HCT116 (cell line): ENCODE measurements around the gene TENM4. TPM values are rescaled to one million over a fixed set of nuclear protein-coding genes. Genes with fewer than 3 reads are reported as not detected.

Experiments used
- ATAC-seq: fragments of 200-7000 bp; cut with Tn5 transposase; 2 replicates; pipeline ENCODE4 v1.9.1; 2020; ENCODE audit warnings: mild to moderate bottlenecking, moderate library complexity
- BruUV-seq: library from RNA; stranded (reverse); fragments of 400-500 nt; replicated peaks from 2 replicates; lab custom pipeline; 2021; lab: Mats Ljungman, UMichigan
- CTCF ChIA-PET: fragments of 300-600 bp; sonication (Branson Sonifier 250); formaldehyde crosslinking; loops from one replicate; lab custom pipeline; 2021; ENCODE audit warnings: antibody characterized with exemption; lab: Charles Lee
- POLR2A ChIA-PET: fragments of 300-600, 350-600 bp; sonication (Branson Sonifier 250); formaldehyde crosslinking; loops from one replicate; lab custom pipeline; 2021; ENCODE audit warnings: antibody characterized with exemption; lab: Charles Lee
- RAD21 ChIA-PET, 2 experiments: fragments of 300-600 bp; sonication (Branson Sonifier 250); formaldehyde crosslinking; loops; one replicate each; lab custom pipeline; 2023; ENCODE audit warnings: low total read pairs in 2 of 2; ENCODE audit not compliant: uncharacterized antibody in 2 of 2, unreplicated experiment in 2 of 2, low non-redundant PET in 1 of 2; lab: Charles Lee
- DNase-seq: peaks from one replicate; pipeline ENCODE4 v3.0.0-alpha.2; 2010; ENCODE audit warnings: low read depth, low spot score
- H2AFZ ChIP-seq: fragments of 200-600 bp; shearing (Covaris generic), sonication (generic); 2 replicates; pipeline ENCODE4 v1.6.1; 2017; ENCODE audit warnings: low read depth, mixed run types, mixed read lengths, antibody characterized with exemption, low read length; ENCODE audit not compliant: poor library complexity, severe bottlenecking
- H3K27ac ChIP-seq: 2 replicates; pipeline ENCODE4 v1.5.1; 2012; ENCODE audit warnings: low read depth, low read length
- H3K27me3 ChIP-seq: fragments of 200-600 bp; sonication (generic); 2 replicates; pipeline ENCODE4 v1.6.1; 2016; ENCODE audit warnings: mixed run types, low read length, mixed read lengths; ENCODE audit not compliant: insufficient read depth
- H3K36me3 ChIP-seq, 2 experiments: fragments of 200-500 bp in 1 of 2; fragments of 200-600 bp in 1 of 2; sonication (Bioruptor generic) in 1 of 2; sonication (generic) in 1 of 2; 2 replicates each; pipeline versions ENCODE4 v1.5.1 to v1.6.1; 2014 to 2016; ENCODE audit warnings: low read length in 2 of 2, inconsistent platforms in 1 of 2, mixed read lengths in 1 of 2, mixed run types in 1 of 2; ENCODE audit not compliant: insufficient read depth in 2 of 2, control insufficient read depth in 1 of 2
- H3K4me1 ChIP-seq, 2 experiments: fragments of 200-600 bp in 1 of 2; sonication (generic) in 1 of 2; 2 replicates each; pipeline versions ENCODE4 v1.5.1 to v1.6.1; 2012 to 2017; ENCODE audit warnings: low read length in 2 of 2, inconsistent platforms in 1 of 2, mild to moderate bottlenecking in 1 of 2, mixed read lengths in 1 of 2, mixed run types in 1 of 2, moderate library complexity in 1 of 2; ENCODE audit not compliant: insufficient read depth in 2 of 2, control insufficient read depth in 1 of 2
- H3K4me2 ChIP-seq: fragments of 200-600 bp; sonication (generic); 2 replicates; pipeline ENCODE4 v1.6.1; 2017; ENCODE audit warnings: mixed run types, low read length, mixed read lengths
- H3K4me3 ChIP-seq, 2 experiments: fragments of 200-600 bp in 1 of 2; sonication (generic) in 1 of 2; replicated peaks in 1 of 2; 2 replicates each; pipeline ENCODE4 v1.5.1; 2011 to 2016; ENCODE audit warnings: low read length in 2 of 2, control low read depth in 1 of 2, low read depth in 1 of 2, mild to moderate bottlenecking in 1 of 2, mixed read lengths in 1 of 2, mixed run types in 1 of 2
- H3K79me2 ChIP-seq: fragments of 200-600 bp; sonication (generic); 2 replicates; pipeline ENCODE4 v1.6.1; 2017; ENCODE audit warnings: mild to moderate bottlenecking, mixed run types, low read length, moderate library complexity, mixed read lengths; ENCODE audit not compliant: insufficient read depth
- H3K9ac ChIP-seq: fragments of 200-600 bp; sonication (generic); 2 replicates; pipeline ENCODE4 v1.6.1; 2016; ENCODE audit warnings: low read length, mixed read lengths
- H3K9me2 ChIP-seq: fragments of 200-600 bp; sonication (generic), shearing (Covaris generic); 2 replicates; pipeline ENCODE4 v1.6.1; 2017; ENCODE audit warnings: mixed run types, mild to moderate bottlenecking, moderate library complexity; ENCODE audit not compliant: insufficient read depth
- H3K9me3 ChIP-seq, 2 experiments: fragments of 200-500 bp in 1 of 2; fragments of 200-600 bp in 1 of 2; sonication (Bioruptor generic) in 1 of 2; sonication (generic) in 1 of 2; 2 replicates each; pipeline ENCODE4 v1.6.1; 2014 to 2017; ENCODE audit warnings: low read length in 2 of 2, mixed read lengths in 2 of 2, inconsistent platforms in 1 of 2, low read depth in 1 of 2, mild to moderate bottlenecking in 1 of 2, mixed run types in 1 of 2, moderate library complexity in 1 of 2; ENCODE audit not compliant: control insufficient read depth in 1 of 2, insufficient read depth in 1 of 2
- H4K20me1 ChIP-seq: fragments of 200-600 bp; sonication (generic), shearing (Covaris generic); 2 replicates; pipeline ENCODE4 v1.6.1; 2017; ENCODE audit warnings: mixed run types, mild to moderate bottlenecking, moderate library complexity; ENCODE audit not compliant: insufficient read depth
- CBX3 ChIP-seq: IDR thresholded peaks from 2 replicates; pipeline ENCODE4 v1.6.1; 2012; ENCODE audit warnings: low read depth
- CTCF ChIP-seq, 3 experiments: fragments of 200-600 bp in 1 of 3; sonication (generic) in 1 of 3; IDR thresholded peaks in 2 of 3; conservative IDR thresholded peaks in 1 of 3; 2 replicates each; pipeline ENCODE4 v1.5.1; 2012 to 2017; ENCODE audit warnings: low read depth in 2 of 3, low read length in 2 of 3, antibody characterized with exemption in 1 of 3, borderline replicate concordance in 1 of 3, control low read depth in 1 of 3, mild to moderate bottlenecking in 1 of 3, mixed read lengths in 1 of 3, mixed run types in 1 of 3, moderate library complexity in 1 of 3; ENCODE audit not compliant: insufficient read depth in 1 of 3
- MAX ChIP-seq: IDR thresholded peaks from 2 replicates; pipeline ENCODE4 v1.6.1; 2012
- RAD21 ChIP-seq: IDR thresholded peaks from 2 replicates; pipeline ENCODE4 v1.6.1; 2012; ENCODE audit warnings: low read depth, mild to moderate bottlenecking
- SIN3A ChIP-seq: IDR thresholded peaks from 2 replicates; pipeline ENCODE4 v1.6.1; 2012; ENCODE audit warnings: low read depth
- YY1 ChIP-seq: IDR thresholded peaks from 2 replicates; pipeline ENCODE4 v1.6.1; 2011; ENCODE audit warnings: low read length, low read depth, moderate library complexity, mild to moderate bottlenecking; ENCODE audit not compliant: insufficient replicate concordance; ENCODE audit errors: extremely low read depth
- ZBTB33 ChIP-seq: IDR thresholded peaks from 2 replicates; pipeline ENCODE4 v1.6.1; 2011; ENCODE audit warnings: mild to moderate bottlenecking, low read length, moderate library complexity; ENCODE audit not compliant: insufficient replicate concordance; ENCODE audit errors: extremely low read depth
- intact Hi-C: fragments of 100-400 bp; cut with micrococcal nuclease; formaldehyde crosslinking; loops from 2 replicates; pipeline ENCODE4 v1.10.0; 2022
- total RNA-seq: library from RNA; stranded (reverse); gene quantifications from one replicate; pipeline ENCODE4 v1.2.1, GENCODE V29; 2021; ENCODE audit not compliant: unreplicated experiment

Gene TENM4
- total RNA-seq, 1 experiment from 2014 or later: 0.05 TPM

GRCh38 chr11:78645226-78646202 lies 795.3 kb downstream of the TENM4 start:
- H3K79me2 ChIP-seq: no peaks in the 10 kb centered on the region
- H3K9me2 ChIP-seq: no peaks in the 10 kb centered on the region
- RAD21 ChIA-PET: interaction anchor here (0.5 to 2.4 kb wide), 9 partner anchors 70 to 455 kb away, joined by 3 to 24 read pairs (median 3); no protein-coding TSS in a partner anchor
- no peak overlapping the region for H3K4me2 ChIP-seq
- H3K4me1 ChIP-seq: no peaks in the 10 kb centered on the region
- POLR2A ChIA-PET: interaction anchor here (0.9 to 1.4 kb wide), 3 partner anchors 70 to 455 kb away, joined by 3 to 4 read pairs (median 3); no protein-coding TSS in a partner anchor
- peaks cover 36% of the 10 kb centered on the region for H3K27me3 ChIP-seq
- H3K36me3 ChIP-seq: no peaks in the 10 kb centered on the region
- intact Hi-C loops: loop anchor here (1.0 to 5.0 kb wide), 7 partner anchors 70 to 847 kb away; no protein-coding TSS in a partner anchor
- DNase-seq (peak; percentile 50), ATAC-seq (peak; percentile 84)
- no peaks in the 10 kb centered on the region for H4K20me1 ChIP-seq
- no TSS peak for BruUV-seq
- no peaks in the 10 kb centered on the region for H3K9me3 ChIP-seq
- no peak overlapping the region for H3K9ac ChIP-seq
- H3K27ac ChIP-seq: no peak overlapping the region
- H3K4me3 ChIP-seq: no peak overlapping the region
- CTCF ChIA-PET: interaction anchor here (0.6 to 4.4 kb wide), 29 partner anchors 11 to 709 kb away, joined by 3 to 158 read pairs (median 4); no protein-coding TSS in a partner anchor
- TF ChIP-seq RAD21 (peak; percentile 87), CTCF (IDR thresholded peaks at IDR 0.05 in 2 of 3, conservative IDR thresholded peaks at IDR 0.05 in 1 of 3; ENCODE audit: borderline replicate concordance in 1 of 3, insufficient read depth in 1 of 3, low read depth in 2 of 3, low read length in 2 of 3) (peak; percentile 65 to 96 (median 96)), CBX3 (no peak)
- no peak overlapping the region for H2AFZ ChIP-seq

- ATAC-seq (no peak), DNase-seq (no peak)
- Histone ChIP-seq H3K9me2 (no peaks in the 10 kb centered on the region), H3K4me3 (no peak overlapping the region), H4K20me1 (no peaks in the 10 kb centered on the region), H3K9ac (no peak overlapping the region), H3K27ac (no peak overlapping the region), H3K4me2 (no peak overlapping the region), H3K9me3 (no peaks in the 10 kb centered on the region), H3K79me2 (no peaks in the 10 kb centered on the region), H3K27me3 (peaks cover 26% of the 10 kb centered on the region), H3K4me1 (no peaks in the 10 kb centered on the region), H2AFZ (no peak overlapping the region), H3K36me3 (no peaks in the 10 kb centered on the region)
- intact Hi-C loops: loop anchor here (2.0 kb wide), 2 partner anchors 517 to 849 kb away; no protein-coding TSS in a partner anchor
- ChIA-PET RAD21 (interaction anchor here (0.6 kb wide), 2 partner anchors 44 to 335 kb away, joined by 3 to 5 read pairs; no protein-coding TSS in a partner anchor), CTCF (interaction anchor here (1.7 kb wide), 1 partner anchor 456 kb away, joined by 5 read pairs; no protein-coding TSS in a partner anchor), POLR2A (no interaction called here)
- no TSS peak for BruUV-seq
- TF ChIP-seq SIN3A (no peak), ZBTB33 (no peak), CTCF (IDR thresholded peaks at IDR 0.05 in 2 of 3, conservative IDR thresholded peaks at IDR 0.05 in 1 of 3; ENCODE audit: borderline replicate concordance in 1 of 3, insufficient read depth in 1 of 3, low read depth in 2 of 3, low read length in 2 of 3) (no peak), YY1 (no peak), MAX (no peak)
Observed at GRCh38 chr11:78643676-78644056, 797.2 kb downstream of the TENM4 start.
